ENCODE data around the gene DUSP1.

The DUSP1 gene

GRCh38 chr5:172743112-172743959 is 27.7 kb downstream of the DUSP1 start:
- DNase-seq (ENCODE audit: low spot score) = no peak

GRCh38 chr5:172741206-172741582 is 29.8 kb downstream of the DUSP1 start:
- no peak for DNase-seq (ENCODE audit: low spot score)

- DNase-seq (ENCODE audit: low spot score) = no peak
Observed at GRCh38 chr5:172740428-172741205, 30.4 kb downstream of the DUSP1 start.

- DNase-seq (ENCODE audit: low spot score) = no peak
Observed at GRCh38 chr5:172739375-172739774, 31.6 kb downstream of the DUSP1 start.

- DNase-seq (ENCODE audit: low spot score) = no peak
Observed at GRCh38 chr5:172736508-172737135, 34.4 kb downstream of the DUSP1 start.

- no peak for DNase-seq (ENCODE audit: low spot score)
Observed at GRCh38 chr5:172735141-172735831, 35.7 kb downstream of the DUSP1 start.

- DNase-seq (ENCODE audit: low spot score) = no peak
Observed at GRCh38 chr5:172733974-172734346, 37.0 kb downstream of the DUSP1 start.

GRCh38 chr5:172733131-172733973 is 37.6 kb downstream of the DUSP1 start:
- DNase-seq (ENCODE audit: low spot score) = no peak

GRCh38 chr5:172732201-172732865 is 38.7 kb downstream of the DUSP1 start:
- no peak for DNase-seq (ENCODE audit: low spot score)

- no peak for DNase-seq (ENCODE audit: low spot score)
Observed at GRCh38 chr5:172731680-172732074, 39.3 kb downstream of the DUSP1 start.

- peak; percentile 61 for DNase-seq (ENCODE audit: low spot score)
Observed at GRCh38 chr5:172730981-172731679, 39.9 kb downstream of the DUSP1 start.

- DNase-seq (ENCODE audit: low spot score) = no peak
Observed at GRCh38 chr5:172730222-172730621, 40.8 kb downstream of the DUSP1 start.

- DNase-seq (ENCODE audit: low spot score) = no peak
Observed at GRCh38 chr5:172729588-172729987, 41.4 kb downstream of the DUSP1 start.

- no peak for DNase-seq (ENCODE audit: low spot score)
Observed at GRCh38 chr5:172728481-172729241, 42.3 kb downstream of the DUSP1 start.

- DNase-seq (ENCODE audit: low spot score) = no peak
Observed at GRCh38 chr5:172727551-172727950, 43.4 kb downstream of the DUSP1 start.

- no peak for DNase-seq (ENCODE audit: low spot score)
Observed at GRCh38 chr5:172726966-172727365, 44.0 kb downstream of the DUSP1 start.

- DNase-seq (ENCODE audit: low spot score) = no peak
Observed at GRCh38 chr5:172725785-172726184, 45.2 kb downstream of the DUSP1 start.

- DNase-seq (ENCODE audit: low spot score) = no peak
Observed at GRCh38 chr5:172725273-172725672, 45.7 kb downstream of the DUSP1 start.
